IMR-90 (cell line): ENCODE measurements around the gene CDC14A. TPM values are rescaled to one million over a fixed set of nuclear protein-coding genes. Genes with fewer than 3 reads are reported as not detected.

Source experiments
- ATAC-seq: fragments of 200-7000 bp; cut with Tn5 transposase; 2 replicates; pipeline ENCODE4 v1.9.1; 2020; ENCODE audit warnings: low read depth, mild to moderate bottlenecking, moderate library complexity
- BruUV-seq: library from RNA; stranded (reverse); fragments of 400-500 nt; replicated peaks from 2 replicates; lab custom pipeline; 2021; lab: Mats Ljungman, UMichigan
- CTCF ChIA-PET: fragments of 300-600 bp; formaldehyde crosslinking; extraction: SDS; loops from one replicate; lab custom pipeline; 2021; ENCODE audit warnings: antibody characterized with exemption; lab: Yijun Ruan, JAX
- POLR2A ChIA-PET: fragments of 300-600 bp; sonication (Branson Sonifier 250); formaldehyde crosslinking; loops from one replicate; lab custom pipeline; 2022; ENCODE audit warnings: antibody characterized with exemption; ENCODE audit not compliant: unreplicated experiment; lab: Charles Lee
- DNase-seq: peaks from one replicate; pipeline ENCODE4 v3.0.0; 2013
- H2AFZ ChIP-seq: replicated peaks from 2 replicates; pipeline ENCODE3; 2013; ENCODE audit warnings: low read length, mild to moderate bottlenecking; ENCODE audit not compliant: poor library complexity
- H2AK5ac ChIP-seq: 2 replicates; pipeline ENCODE4 v1.6.1; 2013; ENCODE audit warnings: low read depth, low read length, inconsistent platforms
- H2AK9ac ChIP-seq: replicated peaks from 2 replicates; pipeline ENCODE3; 2013; ENCODE audit warnings: mild to moderate bottlenecking, low read depth, low read length, moderate library complexity; ENCODE audit not compliant: poor library complexity
- H2BK120ac ChIP-seq: 2 replicates; pipeline ENCODE4 v1.6.1; 2013; ENCODE audit warnings: low read depth, low read length, inconsistent platforms
- H2BK15ac ChIP-seq: 3 replicates; pipeline ENCODE4 v1.6.1; 2013; ENCODE audit warnings: low read depth, low read length, inconsistent platforms
- H2BK20ac ChIP-seq: 2 replicates; pipeline ENCODE4 v1.6.1; 2013; ENCODE audit warnings: low read depth, mild to moderate bottlenecking, inconsistent platforms, low read length, moderate library complexity
- H2BK5ac ChIP-seq: 2 replicates; pipeline ENCODE4 v1.6.1; 2013; ENCODE audit warnings: mild to moderate bottlenecking, low read depth, low read length, inconsistent platforms; ENCODE audit not compliant: poor library complexity, severe bottlenecking
- H3K14ac ChIP-seq: replicated peaks from 2 replicates; pipeline ENCODE4 v1.6.1; 2013; ENCODE audit warnings: low read depth, low read length, inconsistent platforms
- H3K18ac ChIP-seq: 2 replicates; pipeline ENCODE4 v1.6.1; 2013; ENCODE audit warnings: low read depth, low read length, control low read depth
- H3K23ac ChIP-seq: 2 replicates; pipeline ENCODE4 v1.6.1; 2013; ENCODE audit warnings: low read depth, low read length, inconsistent platforms
- H3K27ac ChIP-seq: 2 replicates; pipeline ENCODE4 v1.5.1; 2013; ENCODE audit warnings: mild to moderate bottlenecking, control low read depth, low read length; ENCODE audit not compliant: insufficient read depth
- H3K27me3 ChIP-seq: 2 replicates; pipeline ENCODE4 v1.6.1; 2013; ENCODE audit warnings: low read length; ENCODE audit not compliant: control insufficient read depth, insufficient read depth
- H3K36me3 ChIP-seq: 2 replicates; pipeline ENCODE4 v1.6.1; 2013; ENCODE audit warnings: low read length, mixed read lengths; ENCODE audit not compliant: control insufficient read depth, insufficient read depth
- H3K4ac ChIP-seq: 2 replicates; pipeline ENCODE4 v1.6.1; 2013; ENCODE audit warnings: low read depth, low read length, inconsistent platforms
- H3K4me1 ChIP-seq: 2 replicates; pipeline ENCODE4 v1.6.1; 2013; ENCODE audit warnings: low read length, mixed read lengths; ENCODE audit not compliant: control insufficient read depth, insufficient read depth
- H3K4me2 ChIP-seq: 2 replicates; pipeline ENCODE4 v1.6.1; 2013; ENCODE audit warnings: low read depth, mild to moderate bottlenecking, control low read depth, low read length, moderate library complexity
- H3K4me3 ChIP-seq: 2 replicates; pipeline ENCODE4 v1.5.1; 2013; ENCODE audit warnings: low read depth, mild to moderate bottlenecking, control low read depth, low read length, moderate library complexity; ENCODE audit not compliant: insufficient read depth
- H3K56ac ChIP-seq: 2 replicates; pipeline ENCODE4 v1.6.1; 2013; ENCODE audit warnings: low read length, inconsistent platforms; ENCODE audit not compliant: insufficient read depth; ENCODE audit errors: extremely low read depth
- H3K79me1 ChIP-seq, 2 experiments: 2 replicates each; pipeline ENCODE4 v1.6.1; 2013; ENCODE audit warnings: low read length in 2 of 2, inconsistent platforms in 1 of 2, low read depth in 1 of 2
- H3K9ac ChIP-seq: 2 replicates; pipeline ENCODE4 v1.6.1; 2013; ENCODE audit warnings: low read depth, low read length, control low read depth
- H3K9me1 ChIP-seq: 2 replicates; pipeline ENCODE4 v1.6.1; 2013; ENCODE audit warnings: low read length, inconsistent platforms; ENCODE audit not compliant: insufficient read depth
- H3K9me3 ChIP-seq: 2 replicates; pipeline ENCODE4 v1.6.1; 2013; ENCODE audit warnings: low read length; ENCODE audit not compliant: control insufficient read depth, insufficient read depth
- H4K20me1 ChIP-seq: 2 replicates; pipeline ENCODE4 v1.6.1; 2013; ENCODE audit warnings: low read length, inconsistent platforms; ENCODE audit not compliant: insufficient read depth
- H4K5ac ChIP-seq: 2 replicates; pipeline ENCODE4 v1.6.1; 2013; ENCODE audit warnings: mild to moderate bottlenecking, low read depth, low read length, control low read depth
- H4K8ac ChIP-seq, 2 experiments: 2 replicates each; pipeline ENCODE4 v1.6.1; 2013; ENCODE audit warnings: low read depth in 2 of 2, low read length in 2 of 2, control low read depth in 1 of 2, inconsistent platforms in 1 of 2
- H4K91ac ChIP-seq: 2 replicates; pipeline ENCODE4 v1.6.1; 2013; ENCODE audit warnings: low read depth, low read length, inconsistent platforms; ENCODE audit not compliant: insufficient read depth
- BHLHE40 ChIP-seq: fragments of 150-350 bp; IDR thresholded peaks from 2 replicates; pipeline ENCODE4 v1.6.1; 2016; ENCODE audit warnings: mild to moderate bottlenecking, low read depth, low read length
- CTCF ChIP-seq: conservative IDR thresholded peaks from 2 replicates; pipeline ENCODE4 v1.5.1; 2012; ENCODE audit warnings: mild to moderate bottlenecking, low read depth, low read length, improper control_type of control experiment
- ELK1 ChIP-seq: fragments of 150-350 bp; IDR thresholded peaks from 2 replicates; pipeline ENCODE4 v1.6.1; 2016; ENCODE audit warnings: low read depth, mild to moderate bottlenecking, low read length, moderate library complexity, borderline replicate concordance
- MAZ ChIP-seq: IDR thresholded peaks from 2 replicates; pipeline ENCODE4 v1.6.1; 2012; ENCODE audit warnings: low read depth, mild to moderate bottlenecking, low read length, improper control_type of control experiment, moderate library complexity, borderline replicate concordance
- POLR2A ChIP-seq: IDR thresholded peaks from 2 replicates; pipeline ENCODE4 v1.6.1; 2012; ENCODE audit warnings: mild to moderate bottlenecking, low read depth, low read length
- RCOR1 ChIP-seq: IDR thresholded peaks from 2 replicates; pipeline ENCODE4 v1.6.1; 2012; ENCODE audit warnings: mild to moderate bottlenecking, low read length, improper control_type of control experiment; ENCODE audit not compliant: insufficient replicate concordance
- RFX5 ChIP-seq: IDR thresholded peaks from 2 replicates; pipeline ENCODE4 v1.8.0; 2012; ENCODE audit warnings: low read depth, mild to moderate bottlenecking, low read length, moderate library complexity
- WGBS, 2 experiments: methylation state at CpG; one replicate each; pipeline versions ENCODE4 v1.1.5 to v1.1.7; 2013; ENCODE audit warnings: missing lambda C conversion rate in 2 of 2; ENCODE audit not compliant: insufficient read length in 1 of 2; ENCODE audit errors: extremely low coverage in 2 of 2; 5-methylcytosine and 5-hydroxymethylcytosine counted together
- dilution Hi-C: fragments of 300-500 bp; cut with HindIII; formaldehyde crosslinking; loops from one replicate; pipeline ENCODE4 v1.14.3; 2018; ENCODE audit warnings: low sequenced_read_pairs; ENCODE audit not compliant: unreplicated experiment
- in situ Hi-C: fragments of 300-500 bp; cut with MboI; formaldehyde crosslinking; loops from 3 replicates; pipeline ENCODE4 v1.14.3; 2019; ENCODE audit warnings: low sequenced_read_pairs, inconsistent platforms, mixed read lengths
- intact Hi-C: fragments of 100-400 bp; cut with micrococcal nuclease; formaldehyde crosslinking; loops from 2 replicates; pipeline ENCODE4 v1.10.0; 2022
- polyA plus RNA-seq, 3 experiments: library from polyadenylated mRNA; depleted of rRNA; stranded (reverse); fragments of >200 nt; gene quantifications; 2 replicates each; pipeline ENCODE4 v1.2.3, GENCODE V29; 2012; ENCODE audit warnings: low replicate concordance in 1 of 3
- total RNA-seq: library from RNA; depleted of rRNA; stranded (reverse); fragments of >200 nt; gene quantifications from 2 replicates; pipeline ENCODE4 v1.2.3, GENCODE V29; 2012

CDC14A gene
- total and polyA plus RNA-seq, 2 of the 4 experiments (the other 2 are of a cell fraction) = 1.7 to 3.0 TPM

GRCh38 chr1:100433563-100433962, 81.3 kb downstream of the CDC14A start:
- Histone ChIP-seq H3K56ac (no peak overlapping the region), H4K5ac (no peak overlapping the region), H3K9me3 (no peaks in the 10 kb centered on the region), H2BK20ac (no peak overlapping the region), H2BK15ac (no peak overlapping the region), H3K9me1 (no peaks in the 10 kb centered on the region), H4K91ac (no peak overlapping the region), H4K8ac (no peak overlapping the region), H2BK5ac (no peak overlapping the region), H2BK120ac (no peak overlapping the region), H3K79me1 (no peaks in the 10 kb centered on the region; a peak in 1 of 4 replicates), H3K27ac (no peak overlapping the region), H3K23ac (no peak overlapping the region), H3K4me3 (no peak overlapping the region), H3K9ac (no peak overlapping the region), H3K18ac (no peak overlapping the region), H3K14ac (no peak overlapping the region), H3K4me1 (0 out of 2 replicates have a peak, but pooled peaks cover 2% of the 10 kb centered on the region), H2AFZ (no peak overlapping the region), H2AK9ac (no peak overlapping the region), H3K4me2 (no peak overlapping the region), H3K36me3 (no peaks in the 10 kb centered on the region), H3K4ac (no peak overlapping the region), H2AK5ac (no peak overlapping the region), H3K27me3 (no peaks in the 10 kb centered on the region), H4K20me1 (no peaks in the 10 kb centered on the region)
- intact Hi-C loops = no loop called here
- no peak; the same call in 1 of the 2 replicates for ATAC-seq
- no TSS peak for BruUV-seq
- TF ChIP-seq ELK1 (no peak), RCOR1 (no peak), MAZ (no peak), RFX5 (no peak), BHLHE40 (no peak), POLR2A (no peak), CTCF (no peak)
- no CpG with 5 or more reads among the region's 1 CpG for WGBS, 2 experiments
- no peak for DNase-seq
- CTCF ChIA-PET = no interaction called here
- POLR2A ChIA-PET = no interaction called here
- dilution Hi-C loops = no loop called here
- in situ Hi-C loops = no loop called here
